Stimulated activated naive CD8-positive, alpha-beta T cell treated with anti-CD3 and anti-CD28 coated beads, Interleukin-15, Interleukin-2, amounts not matched to agents 100 ng/mL and 50 ng/mL, for 24 hours (primary cell): ENCODE measurements around the gene SLC19A1.

Experiments used
- H3K27ac Mint-ChIP-seq: one replicate; pipeline ENCODE4 v1.8.0; 2021; ENCODE audit warnings: mild to moderate bottlenecking, mixed read lengths
- H3K27me3 Mint-ChIP-seq: one replicate; pipeline ENCODE4 v1.8.0; 2021; ENCODE audit warnings: mixed read lengths
- H3K36me3 Mint-ChIP-seq: one replicate; pipeline ENCODE4 v1.8.0; 2021; ENCODE audit warnings: low read depth, mixed read lengths
- H3K4me1 Mint-ChIP-seq: one replicate; pipeline ENCODE4 v1.8.0; 2021; ENCODE audit warnings: low read depth, mixed read lengths
- H3K4me3 Mint-ChIP-seq: one replicate; pipeline ENCODE4 v1.8.0; 2021; ENCODE audit warnings: mild to moderate bottlenecking, mixed read lengths
- H3K9me3 Mint-ChIP-seq: one replicate; pipeline ENCODE4 v1.8.0; 2021; ENCODE audit warnings: mixed read lengths

SLC19A1 gene

GRCh38 chr21:45542242-45542666 is at the start of gene SLC19A1:
Gene SLC19A1 (minus strand): TSS chr21:45542440. CDS start chr21:45537959, 4,481 bp downstream.
- no peaks in the 10 kb centered on the region for H3K27me3 Mint-ChIP-seq
- peaks cover 8% of the 10 kb centered on the region for H3K36me3 Mint-ChIP-seq
- peaks cover 21% of the 10 kb centered on the region for H3K4me1 Mint-ChIP-seq
- H3K9me3 Mint-ChIP-seq, result no peaks in the 10 kb centered on the region
- peak within 1 kb of the TSS; percentile 89 for H3K4me3 Mint-ChIP-seq
- peak within 1 kb of the TSS; percentile 91 for H3K27ac Mint-ChIP-seq

GRCh38 chr21:45591619-45592207 is 49.5 kb upstream of the SLC19A1 start:
- H3K36me3 Mint-ChIP-seq, result peaks cover under 1% of the 10 kb centered on the region
- no peak overlapping the region for H3K27ac Mint-ChIP-seq
- peaks cover 24% of the 10 kb centered on the region for H3K27me3 Mint-ChIP-seq

GRCh38 chr21:45590726-45591618 is 48.7 kb upstream of the SLC19A1 start:
- Mint-ChIP-seq H3K4me1 (peaks cover 8% of the 10 kb centered on the region), H3K27me3 (peaks cover 32% of the 10 kb centered on the region), H3K9me3 (peaks cover 20% of the 10 kb centered on the region), H3K4me3 (no peak overlapping the region), H3K36me3 (peaks cover 6% of the 10 kb centered on the region), H3K27ac (no peak overlapping the region)

More at GRCh38 chr21:45591619-45592207, 49.5 kb upstream of the SLC19A1 start:
- no peak overlapping the region for H3K4me3 Mint-ChIP-seq
- H3K9me3 Mint-ChIP-seq, result peaks cover 12% of the 10 kb centered on the region
- H3K4me1 Mint-ChIP-seq, result peaks cover 13% of the 10 kb centered on the region

DNA sequence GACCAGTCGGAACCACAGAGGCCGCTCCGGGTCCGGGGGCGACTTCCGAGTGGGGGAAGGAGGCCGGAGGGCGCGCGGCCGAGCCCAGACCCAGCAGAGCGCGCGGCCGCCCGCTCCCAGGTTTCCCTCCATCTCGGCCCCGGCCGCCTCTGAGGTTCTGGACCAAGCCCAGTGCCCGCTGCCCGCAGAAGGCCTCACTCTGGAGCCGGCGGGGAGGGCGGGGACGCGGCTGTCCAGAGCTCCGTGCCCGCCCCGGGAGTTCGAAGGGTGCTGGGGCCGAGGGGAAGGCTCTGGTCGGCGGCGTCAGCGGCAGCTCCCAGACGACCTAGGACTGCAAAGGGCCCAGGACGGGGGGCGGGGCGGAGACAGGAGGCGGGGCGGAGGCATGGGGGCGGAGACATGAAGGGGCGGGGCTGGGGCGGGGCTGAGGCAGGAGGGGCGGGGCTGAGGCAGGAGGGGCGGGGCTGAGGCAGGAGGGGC is 48.0 kb upstream of the SLC19A1 start:
- H3K27ac Mint-ChIP-seq, result no peak overlapping the region
- no peak overlapping the region for H3K4me3 Mint-ChIP-seq
- H3K27me3 Mint-ChIP-seq, result peaks cover 34% of the 10 kb centered on the region
- H3K4me1 Mint-ChIP-seq, result peaks cover 8% of the 10 kb centered on the region
- H3K9me3 Mint-ChIP-seq, result peaks cover 21% of the 10 kb centered on the region
- peaks cover 6% of the 10 kb centered on the region for H3K36me3 Mint-ChIP-seq

GRCh38 chr21:45589686-45590245 is 47.5 kb upstream of the SLC19A1 start:
- Mint-ChIP-seq H3K27ac (no peak overlapping the region), H3K27me3 (peaks cover 34% of the 10 kb centered on the region), H3K4me1 (peaks cover 8% of the 10 kb centered on the region), H3K9me3 (peaks cover 21% of the 10 kb centered on the region), H3K4me3 (no peak overlapping the region), H3K36me3 (peaks cover 6% of the 10 kb centered on the region)

- H3K27me3 Mint-ChIP-seq, result peaks cover 34% of the 10 kb centered on the region
- H3K27ac Mint-ChIP-seq, result no peak overlapping the region
- H3K4me3 Mint-ChIP-seq, result peak overlapping the region; percentile 5
- peaks cover 21% of the 10 kb centered on the region for H3K9me3 Mint-ChIP-seq
- peaks cover 8% of the 10 kb centered on the region for H3K4me1 Mint-ChIP-seq
- peaks cover 6% of the 10 kb centered on the region for H3K36me3 Mint-ChIP-seq
Observed at GRCh38 chr21:45588871-45589491, 46.7 kb upstream of the SLC19A1 start.

DNA sequence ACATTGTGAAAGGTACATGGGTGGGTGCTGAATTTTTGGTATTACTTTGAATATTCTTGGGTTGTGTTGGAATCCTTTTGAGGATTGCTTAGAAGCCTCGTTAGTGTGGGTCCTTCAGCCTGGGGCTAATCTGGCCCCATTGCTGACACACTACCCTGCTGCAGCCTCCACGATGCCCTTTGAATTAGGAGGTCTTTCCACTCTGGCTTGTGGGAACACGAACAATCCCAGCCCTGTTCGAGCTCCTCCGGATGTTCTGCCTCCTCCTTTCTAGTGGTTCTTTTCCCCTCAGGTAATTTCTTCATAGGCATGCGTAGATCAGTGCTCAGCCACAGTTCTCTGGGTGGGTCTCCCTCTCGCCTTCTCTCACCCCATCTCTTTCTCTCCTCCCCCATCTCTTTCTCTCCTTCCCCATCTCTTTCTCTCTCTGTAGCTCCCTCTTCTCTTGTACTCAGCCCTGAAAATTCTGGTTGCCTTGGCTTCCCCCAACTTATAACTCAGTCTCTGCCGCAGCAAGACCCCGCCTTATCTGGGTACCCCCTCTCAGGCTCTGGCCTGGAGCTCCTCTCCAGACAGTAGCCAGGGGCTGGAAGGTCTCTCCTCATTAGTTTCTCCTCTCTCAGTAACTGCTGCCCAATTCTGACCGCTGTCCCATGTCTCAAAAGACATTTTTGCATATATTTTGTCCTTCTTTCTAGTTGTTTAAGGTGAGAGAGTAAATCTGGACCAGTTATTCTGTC is 46.0 kb upstream of the SLC19A1 start:
- H3K27ac Mint-ChIP-seq, result no peak overlapping the region
- peaks cover 8% of the 10 kb centered on the region for H3K4me1 Mint-ChIP-seq
- no peak overlapping the region for H3K4me3 Mint-ChIP-seq
- H3K27me3 Mint-ChIP-seq, result peaks cover 38% of the 10 kb centered on the region
- peaks cover 21% of the 10 kb centered on the region for H3K9me3 Mint-ChIP-seq
- peaks cover 6% of the 10 kb centered on the region for H3K36me3 Mint-ChIP-seq

DNA sequence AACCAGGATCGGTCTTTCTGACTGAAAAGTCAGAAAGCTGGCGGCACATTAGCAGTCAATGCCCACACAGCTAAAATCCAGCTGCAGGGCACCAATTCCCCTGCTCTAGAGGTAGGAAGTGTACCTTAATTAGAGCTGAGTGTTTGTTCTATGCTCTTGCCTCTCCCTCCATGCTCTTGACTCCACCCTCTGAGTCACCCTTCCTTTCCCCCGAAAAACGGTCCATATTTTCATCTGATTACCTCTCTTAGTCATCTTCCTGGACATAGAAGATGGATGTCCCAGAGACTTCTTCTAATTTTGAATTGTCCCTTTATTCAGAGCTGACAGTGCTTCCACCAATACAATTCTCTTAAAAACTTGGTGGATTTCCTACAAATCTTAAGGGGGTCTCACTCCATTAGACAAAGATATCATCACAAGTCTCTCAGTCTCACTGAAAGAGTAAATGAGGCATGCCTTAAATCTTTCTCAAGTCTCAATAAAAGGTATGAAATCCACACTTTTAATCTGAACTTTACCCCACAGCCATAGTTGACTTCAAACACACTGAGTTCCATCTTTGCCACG is 44.1 kb upstream of the SLC19A1 start:
- peaks cover 26% of the 10 kb centered on the region for H3K9me3 Mint-ChIP-seq

GRCh38 chr21:45584786-45585185 is 42.5 kb upstream of the SLC19A1 start:
- peaks cover 6% of the 10 kb centered on the region for H3K36me3 Mint-ChIP-seq
- peaks cover 8% of the 10 kb centered on the region for H3K4me1 Mint-ChIP-seq
- H3K9me3 Mint-ChIP-seq, result peaks cover 26% of the 10 kb centered on the region
- H3K4me3 Mint-ChIP-seq, result no peak overlapping the region
- no peak overlapping the region for H3K27ac Mint-ChIP-seq
- H3K27me3 Mint-ChIP-seq, result peaks cover 41% of the 10 kb centered on the region

More for the DNA sequence above, 44.1 kb upstream of the SLC19A1 start:
- Mint-ChIP-seq H3K4me1 (peaks cover 8% of the 10 kb centered on the region), H3K36me3 (peaks cover 6% of the 10 kb centered on the region), H3K27ac (no peak overlapping the region), H3K27me3 (peaks cover 41% of the 10 kb centered on the region), H3K4me3 (no peak overlapping the region)

- Mint-ChIP-seq H3K4me1 (peaks cover 5% of the 10 kb centered on the region), H3K9me3 (peaks cover 24% of the 10 kb centered on the region), H3K27me3 (peaks cover 37% of the 10 kb centered on the region), H3K36me3 (peaks cover 6% of the 10 kb centered on the region), H3K27ac (no peak overlapping the region), H3K4me3 (no peak overlapping the region)
Observed at GRCh38 chr21:45583831-45584509, 41.7 kb upstream of the SLC19A1 start.

- H3K27ac Mint-ChIP-seq, result no peak overlapping the region
- peaks cover 21% of the 10 kb centered on the region for H3K27me3 Mint-ChIP-seq
- no peak overlapping the region for H3K4me3 Mint-ChIP-seq
- peaks cover 6% of the 10 kb centered on the region for H3K36me3 Mint-ChIP-seq
- H3K9me3 Mint-ChIP-seq, result peaks cover 19% of the 10 kb centered on the region
- no peaks in the 10 kb centered on the region for H3K4me1 Mint-ChIP-seq
Observed at GRCh38 chr21:45582128-45582527, 39.9 kb upstream of the SLC19A1 start.

DNA sequence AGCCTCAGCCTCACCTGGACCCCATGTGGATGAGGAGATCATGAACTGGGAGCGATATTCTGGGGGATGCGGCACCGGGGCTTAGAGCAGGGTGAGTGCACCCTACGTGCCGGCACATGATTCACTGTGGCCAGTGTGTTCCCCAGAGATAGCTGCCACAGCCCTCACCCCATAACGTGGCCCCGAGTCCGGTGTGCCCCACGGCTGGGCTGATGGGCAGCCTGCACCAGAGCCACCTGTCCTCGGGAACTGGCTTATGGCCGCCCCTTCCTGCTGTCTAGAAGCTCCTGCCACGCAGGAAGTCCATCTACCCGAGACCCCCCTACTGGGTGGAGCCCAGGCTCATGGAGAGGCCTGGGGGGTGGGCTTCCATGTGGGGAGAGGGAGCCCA is 39.1 kb upstream of the SLC19A1 start:
- peaks cover 10% of the 10 kb centered on the region for H3K9me3 Mint-ChIP-seq
- no peaks in the 10 kb centered on the region for H3K4me1 Mint-ChIP-seq
- H3K27me3 Mint-ChIP-seq, result peaks cover 13% of the 10 kb centered on the region
- peaks cover 2% of the 10 kb centered on the region for H3K36me3 Mint-ChIP-seq
- no peak overlapping the region for H3K27ac Mint-ChIP-seq
- no peak overlapping the region for H3K4me3 Mint-ChIP-seq

DNA sequence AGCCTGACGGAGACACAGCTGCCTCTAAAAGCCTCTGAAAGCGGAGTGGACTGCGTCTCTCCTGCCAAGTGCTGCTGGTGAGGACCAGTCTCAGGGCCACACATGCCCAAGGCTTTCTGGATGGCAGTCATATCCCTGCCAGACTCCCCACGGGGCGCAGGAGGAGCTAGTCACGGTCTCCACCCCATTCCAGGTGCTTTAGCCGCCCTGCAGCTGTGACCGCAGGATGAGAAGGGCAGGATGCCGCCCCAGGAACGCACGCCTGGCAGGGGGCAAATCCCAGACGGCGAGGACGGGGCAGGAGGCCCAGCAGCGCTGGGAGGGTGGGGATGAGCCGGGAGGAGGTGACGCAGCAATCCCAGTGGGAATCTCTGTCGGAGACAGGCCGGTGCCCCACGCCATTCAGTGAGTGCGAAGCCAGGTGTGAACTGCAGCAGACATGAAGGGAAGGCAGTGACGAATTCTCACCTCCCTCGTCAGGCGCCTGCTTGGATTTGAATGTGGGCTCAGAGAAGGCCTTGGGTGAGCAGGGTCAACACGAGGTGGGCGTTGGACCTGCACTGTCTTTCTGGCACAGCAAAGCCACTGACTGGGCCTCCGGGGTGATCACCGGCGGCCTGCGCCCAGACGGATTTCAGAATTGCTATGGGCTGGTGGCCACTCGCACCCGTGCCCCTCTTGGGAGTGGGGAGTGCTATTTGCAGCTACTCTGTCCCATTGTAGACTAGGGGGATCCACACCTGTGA is 38.5 kb upstream of the SLC19A1 start:
- Mint-ChIP-seq H3K4me1 (no peaks in the 10 kb centered on the region), H3K9me3 (peaks cover 5% of the 10 kb centered on the region), H3K36me3 (no peaks in the 10 kb centered on the region), H3K4me3 (no peak overlapping the region), H3K27ac (no peak overlapping the region), H3K27me3 (peaks cover 8% of the 10 kb centered on the region)
